ENCODE measurements around the gene RGPD3. TPM values are rescaled to one million over a fixed set of nuclear protein-coding genes. Genes with fewer than 3 reads are reported as not detected.
A peak's percentile ranks its signal among the peaks of the same experiment; 100 is the strongest.
"Not testable (repeated sequence)": the region's sequence is repeated elsewhere in the genome, so short reads cannot be mapped to it uniquely, and the experiment has no call there.

RGPD3 gene
- total and polyA plus RNA-seq, 4 donors: 0.07 to 0.85 (median 0.36) TPM

DNA sequence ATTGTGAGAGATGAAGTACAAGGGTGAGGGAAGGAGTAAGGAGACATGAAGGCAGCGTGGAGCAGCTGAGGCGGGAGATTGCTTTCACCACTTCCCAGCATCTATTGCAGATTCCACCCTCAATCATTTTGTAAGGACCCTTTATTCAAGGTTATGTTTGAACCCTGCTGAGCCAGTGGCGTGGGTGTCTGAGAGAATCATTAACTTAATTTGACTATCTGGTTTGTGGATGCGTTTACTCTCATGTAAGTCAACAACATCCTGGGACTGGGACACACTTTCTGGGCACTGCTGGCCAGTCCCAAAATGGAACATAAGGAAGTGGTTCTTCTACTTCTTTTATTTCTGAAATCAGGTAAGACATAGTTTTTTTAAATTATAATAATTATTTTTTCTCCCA lies 86.3 kb downstream of the RGPD3 start:
- not testable (repeated sequence) for DNase-seq (ENCODE audit: low spot score); H3K9me3 ChIP-seq (ENCODE audit: control insufficient read depth in 4 of 4, low read length in 3 of 4); H3K4me1 ChIP-seq (ENCODE audit: control insufficient read depth in 4 of 4, insufficient read depth in 4 of 4, low read length in 3 of 4); H3K36me3 ChIP-seq (ENCODE audit: control insufficient read depth in 4 of 4, insufficient read depth in 3 of 4, low read depth in 1 of 4, low read length in 3 of 4); H3K27me3 ChIP-seq (ENCODE audit: control insufficient read depth in 4 of 4, insufficient read depth in 4 of 4, low read length in 3 of 4)
- WGBS: 31% methylated on average over 4 of the region's 4 CpGs
- Histone ChIP-seq H3K27ac (ENCODE audit: low read depth in 1 of 2, low read length in 2 of 2) (peak overlapping the region; percentile 7 to 84), H3K4me3 (ENCODE audit: low read depth in 1 of 3, low read length in 3 of 3) (peak overlapping the region in 1 of 3 donors; percentile 38), H3K9ac (ENCODE audit: low read depth in 1 of 2, low read length in 2 of 2) (peak overlapping the region in 1 of 2 donors; percentile 74)
- TF ChIP-seq TAF1 (conservative IDR thresholded peaks at IDR 0.05) (peak; percentile 90), SP1 (IDR thresholded peaks at IDR 0.05) (peak; percentile 52), EGR1 (IDR thresholded peaks at IDR 0.05; ENCODE audit: low read depth in 2 of 2) (peak; percentile 88), FOXA1 (IDR thresholded peaks at IDR 0.05) (peak; percentile 44), YY1 (IDR thresholded peaks at IDR 0.05) (peak; percentile 58), RXRA (IDR thresholded peaks at IDR 0.05) (peak; percentile 46 to 71), FOXA2 (IDR thresholded peaks at IDR 0.05) (peak; percentile 72), RAD21 (IDR thresholded peaks at IDR 0.05) (peak in 1 of 2 donors; percentile 17), HNF4A (conservative IDR thresholded peaks at IDR 0.05) (peak; percentile 48 to 50)
- TF ChIP-seq, protein P1, sequence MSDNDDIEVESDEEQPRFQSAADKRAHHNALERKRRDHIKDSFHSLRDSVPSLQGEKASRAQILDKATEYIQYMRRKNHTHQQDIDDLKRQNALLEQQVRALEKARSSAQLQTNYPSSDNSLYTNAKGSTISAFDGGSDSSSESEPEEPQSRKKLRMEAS (IDR thresholded peaks at IDR 0.05): peak; percentile 24
- TF ChIP-seq, protein P2, sequence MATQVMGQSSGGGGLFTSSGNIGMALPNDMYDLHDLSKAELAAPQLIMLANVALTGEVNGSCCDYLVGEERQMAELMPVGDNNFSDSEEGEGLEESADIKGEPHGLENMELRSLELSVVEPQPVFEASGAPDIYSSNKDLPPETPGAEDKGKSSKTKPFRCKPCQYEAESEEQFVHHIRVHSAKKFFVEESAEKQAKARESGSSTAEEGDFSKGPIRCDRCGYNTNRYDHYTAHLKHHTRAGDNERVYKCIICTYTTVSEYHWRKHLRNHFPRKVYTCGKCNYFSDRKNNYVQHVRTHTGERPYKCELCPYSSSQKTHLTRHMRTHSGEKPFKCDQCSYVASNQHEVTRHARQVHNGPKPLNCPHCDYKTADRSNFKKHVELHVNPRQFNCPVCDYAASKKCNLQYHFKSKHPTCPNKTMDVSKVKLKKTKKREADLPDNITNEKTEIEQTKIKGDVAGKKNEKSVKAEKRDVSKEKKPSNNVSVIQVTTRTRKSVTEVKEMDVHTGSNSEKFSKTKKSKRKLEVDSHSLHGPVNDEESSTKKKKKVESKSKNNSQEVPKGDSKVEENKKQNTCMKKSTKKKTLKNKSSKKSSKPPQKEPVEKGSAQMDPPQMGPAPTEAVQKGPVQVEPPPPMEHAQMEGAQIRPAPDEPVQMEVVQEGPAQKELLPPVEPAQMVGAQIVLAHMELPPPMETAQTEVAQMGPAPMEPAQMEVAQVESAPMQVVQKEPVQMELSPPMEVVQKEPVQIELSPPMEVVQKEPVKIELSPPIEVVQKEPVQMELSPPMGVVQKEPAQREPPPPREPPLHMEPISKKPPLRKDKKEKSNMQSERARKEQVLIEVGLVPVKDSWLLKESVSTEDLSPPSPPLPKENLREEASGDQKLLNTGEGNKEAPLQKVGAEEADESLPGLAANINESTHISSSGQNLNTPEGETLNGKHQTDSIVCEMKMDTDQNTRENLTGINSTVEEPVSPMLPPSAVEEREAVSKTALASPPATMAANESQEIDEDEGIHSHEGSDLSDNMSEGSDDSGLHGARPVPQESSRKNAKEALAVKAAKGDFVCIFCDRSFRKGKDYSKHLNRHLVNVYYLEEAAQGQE (IDR thresholded peaks at IDR 0.05): peak; percentile 21

DNA sequence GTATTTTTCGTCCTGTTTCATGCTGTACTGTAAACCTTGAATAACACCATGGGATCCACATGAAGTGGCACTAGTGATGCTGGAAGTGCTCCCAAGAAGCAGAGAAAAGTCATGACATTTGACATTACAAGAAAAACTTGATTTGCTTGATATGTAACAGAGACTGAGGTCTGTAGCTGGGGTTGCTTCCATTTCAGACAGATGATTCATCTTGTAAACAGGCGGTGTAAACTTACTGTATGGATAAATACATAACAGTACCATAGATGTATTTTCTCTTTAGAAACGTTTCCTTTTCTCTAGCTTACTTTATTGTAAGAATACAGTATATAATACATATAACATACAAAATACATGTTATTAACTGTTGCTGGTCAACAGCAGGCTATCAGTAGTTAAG lies 88.6 kb downstream of the RGPD3 start:
- WGBS: 89% methylated on average over 3 of the region's 3 CpGs
- not testable (repeated sequence) for DNase-seq (ENCODE audit: low spot score)

DNA sequence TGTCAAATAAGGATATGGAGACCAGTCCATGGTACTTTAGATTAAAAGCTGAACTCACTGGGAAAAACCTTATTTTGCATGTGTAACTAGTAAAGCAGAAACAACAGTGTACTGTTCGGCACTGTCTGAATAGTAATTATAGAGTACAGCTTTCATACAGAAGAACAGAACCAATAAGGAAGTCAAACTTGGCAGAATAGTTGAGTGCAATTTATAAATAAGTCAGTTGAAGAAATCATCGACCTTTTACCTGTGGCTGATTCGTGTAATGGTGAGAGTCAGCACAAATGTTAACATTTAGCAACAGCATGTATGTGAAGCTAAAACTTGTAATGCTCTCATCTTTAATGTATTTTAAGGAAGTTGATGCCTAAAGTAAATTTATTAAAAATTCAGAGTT lies 99.0 kb downstream of the RGPD3 start:
- not testable (repeated sequence) for DNase-seq (ENCODE audit: low spot score); H3K27me3 ChIP-seq (ENCODE audit: control insufficient read depth in 4 of 4, insufficient read depth in 4 of 4, low read length in 3 of 4); H3K9ac ChIP-seq (ENCODE audit: low read depth in 1 of 2, low read length in 2 of 2); H3K36me3 ChIP-seq (ENCODE audit: control insufficient read depth in 4 of 4, insufficient read depth in 3 of 4, low read depth in 1 of 4, low read length in 3 of 4); H3K9me3 ChIP-seq (ENCODE audit: control insufficient read depth in 4 of 4, low read length in 3 of 4); H3K4me3 ChIP-seq (ENCODE audit: low read depth in 1 of 3, low read length in 3 of 3); H3K27ac ChIP-seq (ENCODE audit: low read depth in 1 of 2, low read length in 2 of 2); H3K4me1 ChIP-seq (ENCODE audit: control insufficient read depth in 4 of 4, insufficient read depth in 4 of 4, low read length in 3 of 4)
- WGBS: 30% methylated on average over 2 of the region's 3 CpGs

More for the DNA sequence above, 88.6 kb downstream of the RGPD3 start:
- not testable (repeated sequence) for H3K27ac ChIP-seq (ENCODE audit: low read depth in 1 of 2, low read length in 2 of 2); H3K9me3 ChIP-seq (ENCODE audit: control insufficient read depth in 4 of 4, low read length in 3 of 4); H3K9ac ChIP-seq (ENCODE audit: low read depth in 1 of 2, low read length in 2 of 2); H3K4me1 ChIP-seq (ENCODE audit: control insufficient read depth in 4 of 4, insufficient read depth in 4 of 4, low read length in 3 of 4); H3K27me3 ChIP-seq (ENCODE audit: control insufficient read depth in 4 of 4, insufficient read depth in 4 of 4, low read length in 3 of 4); H3K4me3 ChIP-seq (ENCODE audit: low read depth in 1 of 3, low read length in 3 of 3); H3K36me3 ChIP-seq (ENCODE audit: control insufficient read depth in 4 of 4, insufficient read depth in 3 of 4, low read depth in 1 of 4, low read length in 3 of 4)

All from liver (tissue), 9 donors.